IPS DF 4.7 (cell line): ENCODE data around the gene KCNJ15.

Experiments
- DNase-seq: peaks from one replicate; pipeline ENCODE4 v3.0.0-alpha.2; 2013; ENCODE audit warnings: low spot score; ENCODE audit errors: extremely low read depth

Gene KCNJ15

GRCh38 chr21:38352536-38353219 lies 95.9 kb downstream of the KCNJ15 start:
- DNase-seq, result no peak

GRCh38 chr21:38354231-38354630 lies 97.4 kb downstream of the KCNJ15 start:
- DNase-seq, result no peak

GRCh38 chr21:38354746-38355145 lies 98.0 kb downstream of the KCNJ15 start:
- DNase-seq, result no peak

GRCh38 chr21:38355353-38355752 lies 98.6 kb downstream of the KCNJ15 start:
- DNase-seq, result no peak

- DNase-seq, result no peak
Measured at GRCh38 chr21:38355992-38356781, 99.4 kb downstream of the KCNJ15 start.
